MM.1S (cell line): ENCODE data around the gene RNF11.

Source experiments
- DNase-seq: peaks from one replicate; pipeline ENCODE4 v3.0.0-alpha.2; 2015
- H2AFZ ChIP-seq: fragments of 300-600 bp; sonication (generic); 2 replicates; pipeline ENCODE4 v1.6.0; 2016; ENCODE audit warnings: antibody characterized with exemption, low read length
- H3F3A ChIP-seq: fragments of 300-600 bp; sonication (generic); 2 replicates; pipeline ENCODE4 v1.6.1; 2016; ENCODE audit warnings: mild to moderate bottlenecking, antibody characterized with exemption, low read length, moderate library complexity, mixed read lengths; ENCODE audit not compliant: insufficient read depth
- H3K27ac ChIP-seq: fragments of 300-600 bp; sonication (generic); 2 replicates; pipeline ENCODE4 v1.5.1; 2016; ENCODE audit warnings: mild to moderate bottlenecking, low read length
- H3K27me3 ChIP-seq: fragments of 300-600 bp; sonication (generic); replicated peaks from 2 replicates; pipeline ENCODE4 v1.6.0; 2016; ENCODE audit warnings: low read length; ENCODE audit not compliant: insufficient read depth
- H3K36me3 ChIP-seq: fragments of 300-600 bp; sonication (generic); replicated peaks from 2 replicates; pipeline ENCODE4 v1.6.1; 2016; ENCODE audit warnings: mild to moderate bottlenecking, low read length, mixed read lengths; ENCODE audit not compliant: insufficient read depth
- H3K4me1 ChIP-seq: fragments of 300-600 bp; sonication (generic); 2 replicates; pipeline ENCODE4 v1.6.1; 2016; ENCODE audit warnings: low read length, mixed read lengths
- H3K4me2 ChIP-seq: fragments of 300-600 bp; sonication (generic); 2 replicates; pipeline ENCODE4 v1.6.0; 2016; ENCODE audit warnings: low read depth, low read length
- H3K4me3 ChIP-seq: fragments of 300-600 bp; sonication (generic); 2 replicates; pipeline ENCODE4 v1.5.1; 2016; ENCODE audit warnings: low read length, mixed read lengths
- H3K79me2 ChIP-seq: fragments of 300-600 bp; sonication (generic); 2 replicates; pipeline ENCODE4 v1.6.1; 2016; ENCODE audit warnings: mixed run types, low read length, mixed read lengths
- H3K9ac ChIP-seq: fragments of 300-600 bp; sonication (generic); 2 replicates; pipeline ENCODE4 v1.6.1; 2016; ENCODE audit warnings: low read length, mixed read lengths
- H3K9me2 ChIP-seq: fragments of 300-600 bp; sonication (generic); replicated peaks from 2 replicates; pipeline ENCODE4 v1.6.1; 2016; ENCODE audit warnings: mild to moderate bottlenecking, low read length, mixed read lengths; ENCODE audit not compliant: insufficient read depth
- H3K9me3 ChIP-seq: fragments of 300-600 bp; sonication (generic); replicated peaks from 2 replicates; pipeline ENCODE4 v1.6.1; 2016; ENCODE audit warnings: mild to moderate bottlenecking, low read length, mixed read lengths; ENCODE audit not compliant: insufficient read depth
- H4K20me1 ChIP-seq: fragments of 300-600 bp; sonication (generic); 2 replicates; pipeline ENCODE4 v1.6.1; 2016; ENCODE audit warnings: mild to moderate bottlenecking, low read length, moderate library complexity, mixed read lengths; ENCODE audit not compliant: insufficient read depth
- CTCF ChIP-seq: fragments of 300-600 bp; sonication (generic); IDR thresholded peaks from 2 replicates; pipeline ENCODE4 v1.5.1; 2016; ENCODE audit warnings: antibody characterized with exemption, low read length, mixed read lengths
- EZH2 ChIP-seq: fragments of 300-600 bp; sonication (generic); optimal IDR thresholded peaks from 2 replicates; pipeline ENCODE3; 2017; ENCODE audit warnings: low read depth, mild to moderate bottlenecking, antibody characterized with exemption, low read length, mixed read lengths
- EZH2phosphoT487 ChIP-seq: fragments of 300-600 bp; sonication (generic); IDR thresholded peaks from 2 replicates; pipeline ENCODE4 v1.6.1; 2018; ENCODE audit warnings: antibody characterized with exemption, low read length

Gene RNF11

GRCh38 chr1:51210676-51211075 lies 25.4 kb upstream of the RNF11 start:
- TF ChIP-seq EZH2phosphoT487 (no peak), CTCF (no peak), EZH2 (no peak)
- H3K4me2 ChIP-seq, result no peak overlapping the region
- H4K20me1 ChIP-seq, result no peaks in the 10 kb centered on the region

GRCh38 chr1:51214615-51215131 lies 21.4 kb upstream of the RNF11 start:
- H3K27ac ChIP-seq, result peak overlapping the region; percentile 55; the same call in 1 of the 2 replicates
- TF ChIP-seq CTCF (no peak), EZH2 (no peak), EZH2phosphoT487 (no peak)
- H3K36me3 ChIP-seq, result no peaks in the 10 kb centered on the region
- no peaks in the 10 kb centered on the region for H3K79me2 ChIP-seq
- 0 out of 2 replicates have a peak, but pooled peaks cover 6% of the 10 kb centered on the region for H3F3A ChIP-seq
- peak overlapping the region; percentile 36 for H2AFZ ChIP-seq
- DNase-seq, result peak; percentile 65
- H3K4me2 ChIP-seq, result peak overlapping the region; percentile 35
- H3K4me3 ChIP-seq, result no peak overlapping the region
- no peaks in the 10 kb centered on the region for H3K9me3 ChIP-seq
- no peaks in the 10 kb centered on the region for H3K9me2 ChIP-seq
- no peaks in the 10 kb centered on the region for H3K27me3 ChIP-seq
- peaks cover 23% of the 10 kb centered on the region for H3K4me1 ChIP-seq
- peak overlapping the region; percentile 26; the same call in 1 of the 2 replicates for H3K9ac ChIP-seq
- H4K20me1 ChIP-seq, result no peaks in the 10 kb centered on the region

More at GRCh38 chr1:51210676-51211075, 25.4 kb upstream of the RNF11 start:
- H3K9me2 ChIP-seq, result no peaks in the 10 kb centered on the region
- no peaks in the 10 kb centered on the region for H3K36me3 ChIP-seq
- H2AFZ ChIP-seq, result no peak overlapping the region
- DNase-seq, result no peak
- H3K4me3 ChIP-seq, result no peak overlapping the region
- H3K27ac ChIP-seq, result no peak overlapping the region
- H3K27me3 ChIP-seq, result no peaks in the 10 kb centered on the region
- 0 out of 2 replicates have a peak, but pooled peaks cover 6% of the 10 kb centered on the region for H3F3A ChIP-seq
- H3K9ac ChIP-seq, result no peak overlapping the region
- no peaks in the 10 kb centered on the region for H3K9me3 ChIP-seq
- H3K79me2 ChIP-seq, result no peaks in the 10 kb centered on the region
- H3K4me1 ChIP-seq, result peaks cover 19% of the 10 kb centered on the region

- Histone ChIP-seq H3K79me2 (no peaks in the 10 kb centered on the region), H3K4me1 (peaks cover 23% of the 10 kb centered on the region), H3K4me2 (peak overlapping the region; percentile 35), H3K36me3 (no peaks in the 10 kb centered on the region), H3K4me3 (no peak overlapping the region), H3K9ac (no peak overlapping the region), H3K27ac (peak overlapping the region; percentile 55; the same call in 1 of the 2 replicates), H4K20me1 (no peaks in the 10 kb centered on the region), H3F3A (0 out of 2 replicates have a peak, but pooled peaks cover 6% of the 10 kb centered on the region), H2AFZ (peak overlapping the region; percentile 36), H3K9me2 (no peaks in the 10 kb centered on the region), H3K9me3 (no peaks in the 10 kb centered on the region), H3K27me3 (no peaks in the 10 kb centered on the region)
- DNase-seq, result no peak
- TF ChIP-seq EZH2 (no peak), EZH2phosphoT487 (no peak), CTCF (no peak)
These were observed 20.9 kb upstream of the RNF11 start for GRCh38 chr1:51215169-51215568.
